Naive B cell (primary cell): ENCODE results near the gene GTF2B. TPM values are rescaled to one million over a fixed set of nuclear protein-coding genes. Genes with fewer than 3 reads are reported as not detected.
A peak's percentile ranks its signal among the peaks of the same experiment; 100 is the strongest.

Experiments
- ATAC-seq, 2 donors: fragments of 150-1000 bp; cut with Tn5 transposase; 2 replicates each; pipeline ENCODE4 v1.10.0; 2021; ENCODE audit warnings: low read depth in 2 of 2, mild to moderate bottlenecking in 2 of 2, moderate library complexity in 2 of 2
- DNase-seq: peaks from one replicate; pipeline ENCODE4 v3.0.0; 2022
- H3K27ac Mint-ChIP-seq, 6 donors: one replicate each; pipeline ENCODE4 v1.8.0; 2020 to 2022; ENCODE audit warnings: mild to moderate bottlenecking in 6 of 6, mixed read lengths in 6 of 6, moderate library complexity in 5 of 6, inconsistent platforms in 2 of 6
- H3K27me3 Mint-ChIP-seq, 3 donors: one replicate each; pipeline ENCODE4 v1.8.0; 2021 to 2022; ENCODE audit warnings: mixed read lengths in 3 of 3, mild to moderate bottlenecking in 1 of 3
- H3K36me3 Mint-ChIP-seq, 2 donors: one replicate each; pipeline ENCODE4 v1.8.0; 2020 to 2022; ENCODE audit warnings: mixed read lengths in 2 of 2, inconsistent platforms in 1 of 2, mild to moderate bottlenecking in 1 of 2
- H3K4me1 Mint-ChIP-seq, 3 donors: one replicate each; pipeline ENCODE4 v1.8.0; 2020 to 2022; ENCODE audit warnings: mixed read lengths in 3 of 3, inconsistent platforms in 1 of 3, mild to moderate bottlenecking in 1 of 3, moderate library complexity in 1 of 3
- H3K4me3 Mint-ChIP-seq, 8 donors: one replicate each; pipeline ENCODE4 v1.8.0; 2020 to 2022; ENCODE audit warnings: mild to moderate bottlenecking in 8 of 8, mixed read lengths in 8 of 8, moderate library complexity in 8 of 8, inconsistent platforms in 2 of 8
- H3K9me3 Mint-ChIP-seq, 7 donors: one replicate each; pipeline ENCODE4 v1.8.0; 2020 to 2022; ENCODE audit warnings: mixed read lengths in 7 of 7, mild to moderate bottlenecking in 5 of 7, inconsistent platforms in 2 of 7, moderate library complexity in 1 of 7
- polyA plus RNA-seq, 6 donors: library from polyadenylated mRNA; unstranded; fragments of 300-500 nt; fragmentation: Illumina TruSeq; gene quantifications; one replicate each; pipeline ENCODE4 v1.2.3, GENCODE V29; 2021; ENCODE audit warnings: low read depth in 6 of 6

The GTF2B gene
- polyA plus RNA-seq, 6 donors from 2014 or later, result 49.1 to 68.3 (median 59.0) TPM

- Mint-ChIP-seq H3K27ac (peak overlapping the region in 1 of 6 donors; percentile 53), H3K4me1 (peaks cover 5 to 14% (median 11%) of the 10 kb centered on the region in 3 donors), H3K4me3 (no peak overlapping the region), H3K27me3 (no peaks in the 10 kb centered on the region), H3K36me3 (peaks cover 45 to 48% of the 10 kb centered on the region in 2 donors), H3K9me3 (peaks cover 6 to 31% (median 18%) of the 10 kb centered on the region in 7 donors)
- ATAC-seq (no peak), DNase-seq (no peak)
Measured at GRCh38 chr1:88802950-88803349, 88.4 kb downstream of the GTF2B start.

Other genes with a start within 250 kb of the GTF2B start
- 10 to 100 TPM in 3 of 6 donors, 1 to 10 TPM in 3; 7.6 to 13.3 (median 10.2) TPM for gene PKN2, start 207.3 kb downstream of the GTF2B start, polyA plus RNA-seq
- 10 to 100 TPM; 12.9 to 29.5 (median 21.7) TPM for gene KYAT3, start 101.1 kb upstream of the GTF2B start, polyA plus RNA-seq
- 10 to 100 TPM in 4 of 6 donors, 1 to 10 TPM in 2; 4.4 to 13.1 (median 11.6) TPM for gene RBMXL1, start 101.1 kb upstream of the GTF2B start, polyA plus RNA-seq
- gene GBP3, start 131.3 kb upstream of the GTF2B start, polyA plus RNA-seq, result 1 to 10 TPM; 4.3 to 8.5 (median 5.7) TPM
- gene GBP1, start 173.6 kb upstream of the GTF2B start, polyA plus RNA-seq, result 10 to 100 TPM in 1 of 6 donors, 1 to 10 TPM in 5; 4.2 to 15.7 (median 7.6) TPM
- gene GBP2, start 234.5 kb upstream of the GTF2B start, polyA plus RNA-seq, result 10 to 100 TPM in 3 of 6 donors, 1 to 10 TPM in 3; 5.4 to 21.9 (median 10.1) TPM